Thymus (tissue), 11 donors: Measurements from ENCODE around the gene M1AP. TPM values are rescaled to one million over a fixed set of nuclear protein-coding genes. Genes with fewer than 3 reads are reported as not detected.
A peak's percentile ranks its signal among the peaks of the same experiment; 100 is the strongest.

Source experiments
- DNase-seq, 9 donors: peaks; one replicate each; pipeline ENCODE4 v3.0.0-alpha.2; 2013; ENCODE audit warnings: low spot score in 9 of 9, low read depth in 6 of 9, missing footprints in 1 of 9
- H3K27ac ChIP-seq, 2 donors: one replicate each; pipeline ENCODE4 v1.5.1; 2013; ENCODE audit warnings: control low read depth in 1 of 2, low read depth in 1 of 2, low read length in 1 of 2, mild to moderate bottlenecking in 1 of 2, moderate library complexity in 1 of 2
- H3K27me3 ChIP-seq, 2 donors: one replicate each; pipeline ENCODE4 v1.5.1; 2013; ENCODE audit warnings: low read length in 1 of 2; ENCODE audit not compliant: control insufficient read depth in 2 of 2, insufficient read depth in 1 of 2
- H3K36me3 ChIP-seq, 2 donors: one replicate each; pipeline ENCODE4 v1.5.1; 2013; ENCODE audit warnings: low read length in 1 of 2, mild to moderate bottlenecking in 1 of 2, moderate library complexity in 1 of 2; ENCODE audit not compliant: control insufficient read depth in 2 of 2, insufficient read depth in 2 of 2
- H3K4me1 ChIP-seq, 2 donors: one replicate each; pipeline ENCODE4 v1.5.1; 2013; ENCODE audit warnings: low read length in 2 of 2; ENCODE audit not compliant: control insufficient read depth in 2 of 2, insufficient read depth in 2 of 2
- H3K4me3 ChIP-seq, 2 donors: one replicate each; pipeline ENCODE4 v1.5.1; 2013; ENCODE audit warnings: low read length in 2 of 2, control low read depth in 1 of 2, mild to moderate bottlenecking in 1 of 2
- H3K9me3 ChIP-seq, 2 donors: one replicate each; pipeline ENCODE4 v1.5.1; 2013; ENCODE audit warnings: low read length in 1 of 2, mild to moderate bottlenecking in 1 of 2; ENCODE audit not compliant: control insufficient read depth in 2 of 2, insufficient read depth in 1 of 2
- WGBS: extraction: QIAGEN DNeasy Blood & Tissue Kit; methylation state at CpG from one replicate; pipeline ENCODE4 v1.1.7; 2013; 5-methylcytosine and 5-hydroxymethylcytosine counted together
- polyA plus RNA-seq: library from polyadenylated mRNA; stranded (reverse); fragments of 200-250 nt; gene quantifications from one replicate; pipeline ENCODE4 v1.2.3, GENCODE V29; 2013
- total RNA-seq: library from RNA; stranded (reverse); fragments of 120-200 nt; gene quantifications from one replicate; pipeline ENCODE4 v1.2.4, GENCODE V29; 2013
- donor health status: healthy.

The M1AP gene
- total and polyA plus RNA-seq, 2 donors: 0.55 to 0.94 TPM

DNA sequence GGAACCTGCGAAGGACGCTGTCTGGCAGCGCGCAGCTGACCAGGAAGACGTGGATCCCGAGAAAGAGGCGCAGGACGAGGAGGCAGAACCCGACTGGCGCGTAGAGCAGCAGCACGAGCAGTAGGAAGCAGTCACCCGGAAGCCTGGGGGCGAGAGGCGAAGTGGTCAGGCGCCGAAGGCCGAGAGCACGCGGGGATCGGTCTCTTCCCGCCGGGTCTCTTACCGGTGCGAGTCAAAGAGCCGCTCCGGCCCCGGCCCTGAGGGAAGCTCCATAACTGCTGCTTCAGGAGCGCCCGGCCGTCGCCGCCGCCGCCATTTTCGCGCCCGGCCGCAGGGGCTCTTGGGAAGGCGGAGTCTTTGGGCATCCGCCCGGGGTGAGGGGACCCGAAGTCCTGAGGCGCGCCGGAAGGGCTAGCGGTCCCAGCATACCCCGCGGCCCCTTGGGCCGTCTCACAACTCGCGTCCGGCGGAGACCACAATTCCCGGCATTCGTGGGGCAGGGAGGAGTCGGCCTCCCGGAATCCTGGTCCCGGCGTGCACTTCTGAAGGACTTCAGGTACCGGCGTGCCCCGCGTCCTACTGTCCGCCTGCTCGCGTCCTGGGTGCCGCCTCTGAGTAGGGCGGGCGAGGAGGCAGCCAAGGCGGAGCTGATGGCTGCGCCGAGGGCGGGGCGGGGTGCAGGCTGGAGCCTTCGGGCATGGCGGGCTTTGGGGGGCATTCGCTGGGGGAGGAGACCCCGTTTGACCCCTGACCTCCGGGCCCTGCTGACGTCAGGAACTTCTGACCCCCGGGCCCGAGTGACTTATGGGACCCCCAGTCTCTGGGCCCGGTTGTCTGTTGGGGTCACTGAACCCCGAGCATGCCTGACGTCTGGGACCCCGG lies 118.5 kb downstream of the M1AP start, which contains the start of the genes AUP1 and HTRA2:
Gene AUP1, minus strand, starts transcription at position 350 of the 882 bp plus-strand sequence. Its CDS starts 77 bp downstream, at position 273.
Gene HTRA2, plus strand, starts transcription at position 577 of the 882 bp plus-strand sequence. Its CDS starts 74 bp downstream, at position 651.
- Histone ChIP-seq H3K27me3 (no peaks in the 10 kb centered on the region), H3K9me3 (peaks cover 3 to 7% of the 10 kb centered on the region in 2 donors), H3K27ac (peak within 1 kb of the TSS; percentile 88 to 93), H3K36me3 (peaks cover 41 to 47% of the 10 kb centered on the region in 2 donors), H3K4me3 (peak within 1 kb of the TSS; percentile 80 to 97), H3K4me1 (peaks cover 21 to 31% of the 10 kb centered on the region in 2 donors)
- under 1% methylated on average over 87 of the region's 87 CpGs for WGBS
- DNase-seq: peak; percentile 59 to 92 (median 79)

DNA sequence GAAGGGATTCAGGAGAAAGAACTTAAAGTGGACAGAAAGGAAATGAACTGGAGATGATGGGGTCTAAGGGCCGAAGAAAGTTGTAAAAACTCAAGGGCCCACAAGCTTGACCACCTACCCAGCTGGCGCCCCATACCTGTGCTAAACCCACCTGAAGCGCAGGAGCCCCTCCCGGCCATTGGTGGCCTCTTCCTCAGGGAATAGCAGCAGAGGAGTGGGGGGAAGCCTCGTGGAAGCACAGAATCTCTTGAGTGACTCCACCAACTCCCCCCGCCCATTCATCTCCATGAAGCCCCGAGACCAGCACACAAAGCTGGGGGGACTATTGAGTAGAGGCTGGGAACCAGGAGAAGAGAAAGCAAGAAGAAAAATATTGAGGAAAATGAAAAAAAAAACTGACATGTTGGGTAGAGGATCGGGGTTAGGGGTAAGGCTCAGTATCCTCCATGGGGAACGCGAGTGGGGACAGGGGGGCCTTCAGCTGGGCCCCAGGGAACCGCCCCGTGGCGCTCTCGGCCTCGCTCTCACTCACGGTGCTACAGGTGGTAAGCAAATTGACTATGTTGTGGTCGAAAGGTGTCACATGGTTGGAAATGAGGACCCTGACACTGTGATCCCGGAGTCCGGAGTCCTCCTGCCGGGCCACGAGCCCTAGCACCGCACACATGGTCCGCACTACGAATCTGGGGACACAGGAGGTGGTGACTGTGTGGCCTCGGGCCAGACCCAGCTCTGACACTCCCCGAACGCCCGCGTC lies 119.4 kb downstream of the M1AP start:
- Histone ChIP-seq H3K36me3 (peaks cover 41 to 47% of the 10 kb centered on the region in 2 donors), H3K27ac (peak overlapping the region; percentile 88 to 93), H3K9me3 (peaks cover 3 to 7% of the 10 kb centered on the region in 2 donors), H3K27me3 (no peaks in the 10 kb centered on the region), H3K4me3 (peak overlapping the region; percentile 80 to 97), H3K4me1 (peaks cover 21 to 31% of the 10 kb centered on the region in 2 donors)
- peak in 1 of 9 donors; percentile 28 for DNase-seq
- 21% methylated on average over 29 of the region's 29 CpGs for WGBS

DNA sequence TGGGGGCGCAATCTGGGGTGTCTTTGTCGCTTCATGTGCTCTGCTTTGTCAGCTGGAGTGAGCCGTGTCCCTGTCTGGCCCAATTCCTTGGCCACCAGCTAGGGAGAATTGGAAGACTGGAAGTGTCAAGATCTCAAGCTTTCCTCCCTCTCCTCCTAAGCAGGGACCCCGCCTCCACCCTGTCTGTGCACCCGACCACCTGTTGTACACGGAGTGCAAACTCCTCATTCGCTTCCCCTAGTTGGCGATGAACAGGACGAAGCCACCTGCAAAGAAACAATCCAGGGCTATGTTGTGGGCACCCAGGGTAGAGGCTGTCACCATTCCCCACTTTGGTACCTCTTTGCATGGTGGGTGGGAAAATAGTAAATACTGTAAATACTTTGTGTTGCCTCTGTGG lies 120.4 kb downstream of the M1AP start:
- Histone ChIP-seq H3K27ac (no peak overlapping the region), H3K9me3 (peaks cover 3 to 7% of the 10 kb centered on the region in 2 donors), H3K4me1 (peaks cover 21 to 31% of the 10 kb centered on the region in 2 donors), H3K4me3 (no peak overlapping the region), H3K27me3 (peaks cover 0 to 5% of the 10 kb centered on the region in 2 donors), H3K36me3 (peaks cover 34 to 37% of the 10 kb centered on the region in 2 donors)
- WGBS: 96% methylated on average over 9 of the region's 9 CpGs
- no peak for DNase-seq

DNA sequence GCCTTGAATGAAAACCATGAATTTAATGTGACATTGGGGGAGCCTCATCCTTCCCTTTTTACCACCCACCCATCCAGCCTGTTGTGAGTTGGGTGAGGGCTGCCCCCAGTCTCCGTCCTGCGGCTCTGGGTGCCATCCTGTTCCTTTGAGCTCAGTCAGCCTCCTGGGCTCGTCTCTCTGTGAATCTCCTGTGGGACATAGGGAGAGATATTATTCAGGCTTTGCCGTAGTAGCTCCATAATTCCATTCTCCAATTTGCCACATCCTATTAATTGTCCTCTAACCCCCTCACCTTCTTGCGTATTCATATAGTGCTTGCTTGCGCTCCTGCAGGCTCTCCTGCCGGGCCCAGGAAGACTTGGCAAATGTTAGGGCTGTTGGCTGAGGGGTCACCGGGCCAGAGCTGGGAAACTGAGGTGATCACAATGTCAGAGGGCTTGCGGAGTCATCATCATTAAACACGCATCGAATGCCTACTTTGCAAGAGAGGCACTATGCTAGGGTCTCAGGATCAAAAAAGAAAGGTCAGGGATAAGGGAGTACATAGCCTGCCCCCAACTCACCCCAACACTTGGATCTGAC lies 121.4 kb downstream of the M1AP start:
- H3K9me3 ChIP-seq: peaks cover 3 to 7% of the 10 kb centered on the region in 2 donors
- peaks cover 0 to 10% of the 10 kb centered on the region in 2 donors for H3K27me3 ChIP-seq
- WGBS: 98% methylated on average over 11 of the region's 11 CpGs
- peaks cover 21 to 31% of the 10 kb centered on the region in 2 donors for H3K4me1 ChIP-seq
- H3K36me3 ChIP-seq: peaks cover 29 to 32% of the 10 kb centered on the region in 2 donors
- H3K27ac ChIP-seq: no peak overlapping the region
- no peak for DNase-seq
- H3K4me3 ChIP-seq: no peak overlapping the region

DNA sequence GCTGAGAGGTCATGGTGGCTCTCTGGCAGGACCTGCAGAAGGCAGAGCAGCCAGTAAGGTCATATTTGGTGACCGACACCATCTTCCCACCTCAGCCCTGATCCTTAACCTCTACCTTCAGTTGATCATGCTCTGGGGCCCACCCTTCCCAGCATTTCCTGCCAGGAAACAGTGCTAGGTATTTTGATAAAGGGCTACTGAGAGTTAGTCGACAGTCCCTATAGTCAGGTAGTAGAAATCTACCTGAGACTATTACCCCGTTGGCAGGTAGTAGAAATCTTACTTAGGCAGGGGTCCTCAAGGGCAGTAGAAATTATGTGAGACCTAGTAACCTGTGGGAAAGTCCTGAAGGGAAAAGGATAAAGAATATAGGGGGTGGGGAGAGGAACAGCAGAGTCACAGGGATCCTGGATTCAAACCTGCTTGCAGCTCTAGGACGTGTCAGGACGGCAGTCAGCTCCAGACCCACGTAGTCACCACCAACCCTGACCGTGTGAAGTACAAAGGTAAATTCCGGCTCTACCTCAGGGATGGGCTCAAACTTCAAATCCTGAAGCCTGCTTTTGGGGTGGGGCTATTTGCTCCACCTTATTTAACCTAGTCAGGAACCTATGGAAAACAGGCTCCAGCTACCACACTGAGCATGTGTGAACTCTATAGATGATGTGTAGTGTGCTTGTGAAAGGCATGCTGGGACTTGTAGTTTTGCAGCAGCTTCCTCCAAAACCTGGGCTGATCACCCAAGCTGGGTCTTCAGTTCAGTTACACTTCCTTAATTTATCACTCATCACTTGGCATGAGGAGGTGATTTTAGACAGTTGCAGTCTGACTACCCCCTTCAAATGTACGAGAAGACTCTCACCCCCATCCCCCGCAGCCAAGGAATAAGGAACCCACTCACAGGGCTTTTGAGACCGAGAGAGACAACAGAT lies 122.1 kb downstream of the M1AP start, which contains the start of gene DQX1:
Gene DQX1, minus strand, starts transcription at position 515 of the 932 bp plus-strand sequence. Its CDS starts 502 bp downstream, at position 13.
- peaks cover 22 to 28% of the 10 kb centered on the region in 2 donors for H3K36me3 ChIP-seq
- WGBS: 91% methylated on average over 11 of the region's 11 CpGs
- peaks cover 0 to 16% of the 10 kb centered on the region in 2 donors for H3K27me3 ChIP-seq
- H3K4me1 ChIP-seq: peaks cover 16 to 24% of the 10 kb centered on the region in 2 donors
- H3K9me3 ChIP-seq: peaks cover 3 to 7% of the 10 kb centered on the region in 2 donors
- H3K27ac ChIP-seq: no peak within 1 kb of the TSS
- peak in 1 of 9 donors; percentile 56 for DNase-seq
- no peak within 1 kb of the TSS for H3K4me3 ChIP-seq

DNA sequence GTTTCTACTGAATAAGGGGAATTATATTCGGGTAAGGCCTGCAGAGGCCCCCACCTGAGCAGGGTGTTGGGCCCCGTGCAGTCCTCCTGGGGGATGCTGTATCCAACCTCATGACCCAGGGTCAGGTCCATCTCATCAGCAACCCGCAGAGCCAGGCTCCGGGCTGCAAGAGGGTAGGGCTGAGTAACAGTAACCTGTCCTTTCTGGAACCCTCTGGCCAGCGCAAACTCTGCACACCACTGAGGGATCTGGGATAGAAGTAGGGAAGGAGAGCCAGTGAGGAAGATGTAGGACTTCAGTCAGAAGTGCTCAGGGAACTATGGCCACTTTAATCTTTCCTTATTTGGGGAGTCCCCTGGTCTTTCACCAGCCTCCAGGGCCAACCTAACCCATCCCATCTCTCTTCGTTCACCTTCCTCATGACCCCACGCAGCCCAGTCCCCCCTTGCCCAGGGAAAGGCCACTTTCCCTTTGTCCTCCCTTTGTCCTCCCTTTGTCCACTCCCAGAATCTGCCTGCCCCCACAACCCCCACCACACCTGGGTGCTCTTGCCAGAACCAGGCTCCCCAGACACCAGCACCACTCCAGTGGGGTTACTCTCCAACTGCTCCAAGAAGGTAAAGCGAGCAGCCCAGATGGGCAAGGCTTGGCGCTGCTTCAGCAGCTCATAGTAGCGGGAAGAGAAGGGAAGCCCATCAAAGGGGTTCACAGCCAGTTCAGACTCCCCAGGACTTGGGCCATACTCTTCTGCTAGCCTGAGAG lies 123.0 kb downstream of the M1AP start:
- Histone ChIP-seq H3K36me3 (peaks cover 20 to 28% of the 10 kb centered on the region in 2 donors), H3K4me1 (peaks cover 11 to 17% of the 10 kb centered on the region in 2 donors), H3K9me3 (peaks cover 3 to 7% of the 10 kb centered on the region in 2 donors), H3K27ac (no peak overlapping the region), H3K4me3 (no peak overlapping the region), H3K27me3 (peaks cover 0 to 24% of the 10 kb centered on the region in 2 donors)
- no peak for DNase-seq
- WGBS: 98% methylated on average over 10 of the region's 10 CpGs

DNA sequence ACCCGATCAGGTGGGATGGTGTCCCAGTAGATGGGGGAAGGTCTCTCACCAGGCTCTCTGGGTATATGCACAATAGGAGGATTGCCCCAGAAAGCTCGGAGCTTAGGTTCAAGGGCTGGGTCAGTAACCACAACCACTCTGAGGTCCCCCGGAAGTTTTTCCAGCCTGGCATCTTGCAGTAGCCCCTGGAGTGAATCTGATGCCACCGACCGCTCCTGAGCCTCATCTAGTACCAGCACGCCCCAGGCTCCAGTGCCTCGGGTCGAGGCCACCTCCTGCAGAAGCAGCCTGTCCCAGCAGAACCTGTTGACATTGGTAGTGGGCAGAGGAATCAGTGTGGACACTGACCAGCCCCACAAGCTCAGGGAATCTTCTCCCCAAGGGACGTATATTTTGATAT lies 124.1 kb downstream of the M1AP start:
- 96% methylated on average over 9 of the region's 9 CpGs for WGBS
- Histone ChIP-seq H3K9me3 (peaks cover 3 to 7% of the 10 kb centered on the region in 2 donors), H3K4me1 (peaks cover 11 to 16% of the 10 kb centered on the region in 2 donors), H3K4me3 (no peak overlapping the region), H3K36me3 (peaks cover 20 to 28% of the 10 kb centered on the region in 2 donors), H3K27ac (no peak overlapping the region), H3K27me3 (peaks cover 6 to 34% of the 10 kb centered on the region in 2 donors)
- DNase-seq: no peak
